ENCODE measurements around the gene TAB2.

DNA sequence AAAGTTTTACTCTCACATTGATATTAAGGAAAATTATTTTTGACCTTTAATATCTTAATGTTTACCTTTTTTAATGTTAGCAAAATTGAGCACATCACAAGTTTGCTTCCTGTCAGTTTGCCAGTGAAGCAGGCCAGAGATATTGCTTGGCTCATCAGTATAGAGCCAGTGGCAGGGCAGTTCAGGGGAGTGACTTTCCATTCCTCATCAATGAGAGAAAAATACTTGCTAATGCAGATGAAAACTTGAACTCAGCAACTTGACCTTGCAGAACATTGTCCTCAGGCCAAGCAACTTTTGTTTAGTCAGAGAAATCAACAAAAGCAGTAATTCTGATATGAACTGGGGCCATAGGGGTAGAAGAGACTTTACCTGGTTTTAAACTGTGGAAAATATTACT, 6.9 kb downstream of the TAB2 start:
- TF ChIP-seq EZH2 (IDR thresholded peaks at IDR 0.05; ENCODE audit: borderline replicate concordance, low read depth, low read length, severe bottlenecking) (no peak), MYC (IDR thresholded peaks at IDR 0.05; ENCODE audit: low read depth, low read length) (no peak), POLR2AphosphoS5 (IDR thresholded peaks at IDR 0.05; ENCODE audit: insufficient read depth, low read depth, low read length) (no peak), POLR2A (IDR thresholded peaks at IDR 0.05; ENCODE audit: low read depth, low read length) (no peak), GATA2 (IDR thresholded peaks at IDR 0.05; ENCODE audit: insufficient read depth, insufficient read length, low read depth, low read length) (no peak)
- TF ChIP-seq, protein P1, sequence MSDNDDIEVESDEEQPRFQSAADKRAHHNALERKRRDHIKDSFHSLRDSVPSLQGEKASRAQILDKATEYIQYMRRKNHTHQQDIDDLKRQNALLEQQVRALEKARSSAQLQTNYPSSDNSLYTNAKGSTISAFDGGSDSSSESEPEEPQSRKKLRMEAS (IDR thresholded peaks at IDR 0.05; ENCODE audit: insufficient read depth, insufficient read length): no peak
- TF ChIP-seq, protein P2, sequence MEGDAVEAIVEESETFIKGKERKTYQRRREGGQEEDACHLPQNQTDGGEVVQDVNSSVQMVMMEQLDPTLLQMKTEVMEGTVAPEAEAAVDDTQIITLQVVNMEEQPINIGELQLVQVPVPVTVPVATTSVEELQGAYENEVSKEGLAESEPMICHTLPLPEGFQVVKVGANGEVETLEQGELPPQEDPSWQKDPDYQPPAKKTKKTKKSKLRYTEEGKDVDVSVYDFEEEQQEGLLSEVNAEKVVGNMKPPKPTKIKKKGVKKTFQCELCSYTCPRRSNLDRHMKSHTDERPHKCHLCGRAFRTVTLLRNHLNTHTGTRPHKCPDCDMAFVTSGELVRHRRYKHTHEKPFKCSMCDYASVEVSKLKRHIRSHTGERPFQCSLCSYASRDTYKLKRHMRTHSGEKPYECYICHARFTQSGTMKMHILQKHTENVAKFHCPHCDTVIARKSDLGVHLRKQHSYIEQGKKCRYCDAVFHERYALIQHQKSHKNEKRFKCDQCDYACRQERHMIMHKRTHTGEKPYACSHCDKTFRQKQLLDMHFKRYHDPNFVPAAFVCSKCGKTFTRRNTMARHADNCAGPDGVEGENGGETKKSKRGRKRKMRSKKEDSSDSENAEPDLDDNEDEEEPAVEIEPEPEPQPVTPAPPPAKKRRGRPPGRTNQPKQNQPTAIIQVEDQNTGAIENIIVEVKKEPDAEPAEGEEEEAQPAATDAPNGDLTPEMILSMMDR (IDR thresholded peaks at IDR 0.05; ENCODE audit: extremely low read depth in 1 of 2, insufficient read depth in 1 of 2, low read depth in 1 of 2, low read length in 2 of 2): no peak

All from endothelial cell of umbilical vein (primary cell).